ENCODE results near the gene KCNMA1.

Gene KCNMA1

GRCh38 chr10:76885816-76886215 is 751.8 kb downstream of the KCNMA1 start:
- no peak overlapping the region for H3K4me3 ChIP-seq (ENCODE audit: insufficient read depth, low read depth, low read length, poor library complexity, severe bottlenecking)
- no peaks in the 10 kb centered on the region for H3K9me3 ChIP-seq (ENCODE audit: control insufficient read depth, low read length)
- no peak overlapping the region for H3K27ac ChIP-seq (ENCODE audit: insufficient read depth, low read length, poor library complexity, severe bottlenecking)
- H3K4me1 ChIP-seq (ENCODE audit: control insufficient read depth, insufficient read depth, low read length, poor library complexity, severe bottlenecking): no peaks in the 10 kb centered on the region
- no peaks in the 10 kb centered on the region for H3K27me3 ChIP-seq (replicated peaks; ENCODE audit: control insufficient read depth, insufficient read depth, low read length, poor library complexity, severe bottlenecking)
- no peak for DNase-seq
- no peaks in the 10 kb centered on the region for H3K36me3 ChIP-seq (ENCODE audit: control insufficient read depth, insufficient read depth, low read length)

GRCh38 chr10:76884673-76885275 is 752.8 kb downstream of the KCNMA1 start:
- Histone ChIP-seq H3K4me1 (ENCODE audit: control insufficient read depth, insufficient read depth, low read length, poor library complexity, severe bottlenecking) (no peaks in the 10 kb centered on the region), H3K4me3 (ENCODE audit: insufficient read depth, low read depth, low read length, poor library complexity, severe bottlenecking) (no peak overlapping the region), H3K9me3 (ENCODE audit: control insufficient read depth, low read length) (no peaks in the 10 kb centered on the region), H3K27ac (ENCODE audit: insufficient read depth, low read length, poor library complexity, severe bottlenecking) (no peak overlapping the region), H3K36me3 (ENCODE audit: control insufficient read depth, insufficient read depth, low read length) (no peaks in the 10 kb centered on the region), H3K27me3 (replicated peaks; ENCODE audit: control insufficient read depth, insufficient read depth, low read length, poor library complexity, severe bottlenecking) (no peaks in the 10 kb centered on the region)
- DNase-seq: no peak

- Histone ChIP-seq H3K4me1 (ENCODE audit: control insufficient read depth, insufficient read depth, low read length, poor library complexity, severe bottlenecking) (no peaks in the 10 kb centered on the region), H3K27me3 (replicated peaks; ENCODE audit: control insufficient read depth, insufficient read depth, low read length, poor library complexity, severe bottlenecking) (no peaks in the 10 kb centered on the region), H3K27ac (ENCODE audit: insufficient read depth, low read length, poor library complexity, severe bottlenecking) (no peak overlapping the region), H3K9me3 (ENCODE audit: control insufficient read depth, low read length) (no peaks in the 10 kb centered on the region), H3K36me3 (ENCODE audit: control insufficient read depth, insufficient read depth, low read length) (no peaks in the 10 kb centered on the region), H3K4me3 (ENCODE audit: insufficient read depth, low read depth, low read length, poor library complexity, severe bottlenecking) (no peak overlapping the region)
- DNase-seq: no peak
These were observed 754.0 kb downstream of the KCNMA1 start for GRCh38 chr10:76883596-76883995.

GRCh38 chr10:76882796-76883195 is 754.8 kb downstream of the KCNMA1 start:
- H3K27me3 ChIP-seq (replicated peaks; ENCODE audit: control insufficient read depth, insufficient read depth, low read length, poor library complexity, severe bottlenecking): no peaks in the 10 kb centered on the region
- H3K9me3 ChIP-seq (ENCODE audit: control insufficient read depth, low read length): no peaks in the 10 kb centered on the region
- no peak for DNase-seq
- no peak overlapping the region for H3K4me3 ChIP-seq (ENCODE audit: insufficient read depth, low read depth, low read length, poor library complexity, severe bottlenecking)
- no peak overlapping the region for H3K27ac ChIP-seq (ENCODE audit: insufficient read depth, low read length, poor library complexity, severe bottlenecking)
- H3K4me1 ChIP-seq (ENCODE audit: control insufficient read depth, insufficient read depth, low read length, poor library complexity, severe bottlenecking): no peaks in the 10 kb centered on the region
- no peaks in the 10 kb centered on the region for H3K36me3 ChIP-seq (ENCODE audit: control insufficient read depth, insufficient read depth, low read length)

- Histone ChIP-seq H3K4me3 (ENCODE audit: insufficient read depth, low read depth, low read length, poor library complexity, severe bottlenecking) (no peak overlapping the region), H3K27me3 (replicated peaks; ENCODE audit: control insufficient read depth, insufficient read depth, low read length, poor library complexity, severe bottlenecking) (no peaks in the 10 kb centered on the region), H3K9me3 (ENCODE audit: control insufficient read depth, low read length) (no peaks in the 10 kb centered on the region), H3K4me1 (ENCODE audit: control insufficient read depth, insufficient read depth, low read length, poor library complexity, severe bottlenecking) (no peaks in the 10 kb centered on the region), H3K36me3 (ENCODE audit: control insufficient read depth, insufficient read depth, low read length) (no peaks in the 10 kb centered on the region), H3K27ac (ENCODE audit: insufficient read depth, low read length, poor library complexity, severe bottlenecking) (no peak overlapping the region)
- DNase-seq: no peak
These were observed 755.4 kb downstream of the KCNMA1 start for GRCh38 chr10:76882245-76882644.

GRCh38 chr10:76881477-76882220 is 756.0 kb downstream of the KCNMA1 start:
- no peak overlapping the region for H3K27ac ChIP-seq (ENCODE audit: insufficient read depth, low read length, poor library complexity, severe bottlenecking)

GRCh38 chr10:76880931-76881330 is 756.7 kb downstream of the KCNMA1 start:
- Histone ChIP-seq H3K36me3 (ENCODE audit: control insufficient read depth, insufficient read depth, low read length) (no peaks in the 10 kb centered on the region), H3K4me1 (ENCODE audit: control insufficient read depth, insufficient read depth, low read length, poor library complexity, severe bottlenecking) (no peaks in the 10 kb centered on the region), H3K27me3 (replicated peaks; ENCODE audit: control insufficient read depth, insufficient read depth, low read length, poor library complexity, severe bottlenecking) (no peaks in the 10 kb centered on the region), H3K9me3 (ENCODE audit: control insufficient read depth, low read length) (no peaks in the 10 kb centered on the region), H3K4me3 (ENCODE audit: insufficient read depth, low read depth, low read length, poor library complexity, severe bottlenecking) (no peak overlapping the region), H3K27ac (ENCODE audit: insufficient read depth, low read length, poor library complexity, severe bottlenecking) (no peak overlapping the region)
- no peak for DNase-seq

More at GRCh38 chr10:76881477-76882220, 756.0 kb downstream of the KCNMA1 start:
- H3K9me3 ChIP-seq (ENCODE audit: control insufficient read depth, low read length): no peaks in the 10 kb centered on the region
- no peak for DNase-seq
- H3K4me3 ChIP-seq (ENCODE audit: insufficient read depth, low read depth, low read length, poor library complexity, severe bottlenecking): no peak overlapping the region
- H3K27me3 ChIP-seq (replicated peaks; ENCODE audit: control insufficient read depth, insufficient read depth, low read length, poor library complexity, severe bottlenecking): no peaks in the 10 kb centered on the region
- H3K36me3 ChIP-seq (ENCODE audit: control insufficient read depth, insufficient read depth, low read length): no peaks in the 10 kb centered on the region
- H3K4me1 ChIP-seq (ENCODE audit: control insufficient read depth, insufficient read depth, low read length, poor library complexity, severe bottlenecking): no peaks in the 10 kb centered on the region

GRCh38 chr10:76879116-76879913 is 758.3 kb downstream of the KCNMA1 start:
- H3K36me3 ChIP-seq (ENCODE audit: control insufficient read depth, insufficient read depth, low read length): no peaks in the 10 kb centered on the region
- no peak for DNase-seq
- H3K4me3 ChIP-seq (ENCODE audit: insufficient read depth, low read depth, low read length, poor library complexity, severe bottlenecking): no peak overlapping the region
- no peaks in the 10 kb centered on the region for H3K27me3 ChIP-seq (replicated peaks; ENCODE audit: control insufficient read depth, insufficient read depth, low read length, poor library complexity, severe bottlenecking)
- no peaks in the 10 kb centered on the region for H3K9me3 ChIP-seq (ENCODE audit: control insufficient read depth, low read length)
- H3K27ac ChIP-seq (ENCODE audit: insufficient read depth, low read length, poor library complexity, severe bottlenecking): no peak overlapping the region
- no peaks in the 10 kb centered on the region for H3K4me1 ChIP-seq (ENCODE audit: control insufficient read depth, insufficient read depth, low read length, poor library complexity, severe bottlenecking)

GRCh38 chr10:76878514-76878913 is 759.1 kb downstream of the KCNMA1 start:
- H3K4me1 ChIP-seq (ENCODE audit: control insufficient read depth, insufficient read depth, low read length, poor library complexity, severe bottlenecking): no peaks in the 10 kb centered on the region

GRCh38 chr10:76874896-76875295 is 762.7 kb downstream of the KCNMA1 start:
- no peaks in the 10 kb centered on the region for H3K4me1 ChIP-seq (ENCODE audit: control insufficient read depth, insufficient read depth, low read length, poor library complexity, severe bottlenecking)
- no peak overlapping the region for H3K4me3 ChIP-seq (ENCODE audit: insufficient read depth, low read depth, low read length, poor library complexity, severe bottlenecking)
- no peak for DNase-seq
- H3K27me3 ChIP-seq (replicated peaks; ENCODE audit: control insufficient read depth, insufficient read depth, low read length, poor library complexity, severe bottlenecking): no peaks in the 10 kb centered on the region
- no peak overlapping the region for H3K27ac ChIP-seq (ENCODE audit: insufficient read depth, low read length, poor library complexity, severe bottlenecking)
- no peaks in the 10 kb centered on the region for H3K9me3 ChIP-seq (ENCODE audit: control insufficient read depth, low read length)
- H3K36me3 ChIP-seq (ENCODE audit: control insufficient read depth, insufficient read depth, low read length): no peaks in the 10 kb centered on the region

More at GRCh38 chr10:76878514-76878913, 759.1 kb downstream of the KCNMA1 start:
- no peaks in the 10 kb centered on the region for H3K36me3 ChIP-seq (ENCODE audit: control insufficient read depth, insufficient read depth, low read length)
- H3K9me3 ChIP-seq (ENCODE audit: control insufficient read depth, low read length): no peaks in the 10 kb centered on the region
- H3K4me3 ChIP-seq (ENCODE audit: insufficient read depth, low read depth, low read length, poor library complexity, severe bottlenecking): no peak overlapping the region
- H3K27me3 ChIP-seq (replicated peaks; ENCODE audit: control insufficient read depth, insufficient read depth, low read length, poor library complexity, severe bottlenecking): no peaks in the 10 kb centered on the region
- no peak overlapping the region for H3K27ac ChIP-seq (ENCODE audit: insufficient read depth, low read length, poor library complexity, severe bottlenecking)
- DNase-seq: no peak

Measured in effector memory CD4-positive, alpha-beta T cell (primary cell).